Kidney (tissue), 14 donors: Measurements from ENCODE around the gene PPP4R3B. TPM values are rescaled to one million over a fixed set of nuclear protein-coding genes. Genes with fewer than 3 reads are reported as not detected.
"Not testable (repeated sequence)": the region's sequence is repeated elsewhere in the genome, so short reads cannot be mapped to it uniquely, and the experiment has no call there.

ENCODE experiments used
- DNase-seq, 5 donors: peaks; one replicate each; pipeline ENCODE4 v3.0.0-alpha.2; 2013 to 2020
- FAIRE-seq: peaks from 2 replicates; lab custom pipeline; 2012; peaks lifted over from hg19 to GRCh38; lab: Jason Lieb, UNC
- H3K27ac ChIP-seq, 2 donors: one replicate each; pipeline ENCODE4 v1.7.0; 2013; ENCODE audit warnings: low read depth in 2 of 2, low read length in 2 of 2, inconsistent platforms in 1 of 2
- H3K27me3 ChIP-seq: one replicate; pipeline ENCODE4 v1.7.1; 2013; ENCODE audit warnings: low read length, inconsistent platforms; ENCODE audit not compliant: control insufficient read depth, insufficient read depth
- H3K36me3 ChIP-seq, 3 donors: one replicate each; pipeline versions ENCODE4 v1.7.0 to v1.7.1; 2013; ENCODE audit warnings: low read length in 3 of 3, control low read depth in 1 of 3, inconsistent platforms in 1 of 3; ENCODE audit not compliant: insufficient read depth in 3 of 3, control insufficient read depth in 2 of 3
- H3K4me1 ChIP-seq, 3 donors: one replicate each; pipeline versions ENCODE4 v1.7.0 to v1.7.1; 2013; ENCODE audit warnings: low read length in 3 of 3, inconsistent platforms in 1 of 3, low read depth in 1 of 3; ENCODE audit not compliant: control insufficient read depth in 2 of 3, insufficient read depth in 2 of 3
- H3K4me3 ChIP-seq, 3 donors: one replicate each; pipeline versions ENCODE4 v1.7.0 to v1.8.1; 2013; ENCODE audit warnings: low read length in 3 of 3, control low read depth in 1 of 3, inconsistent platforms in 1 of 3
- H3K9ac ChIP-seq, 3 donors: one replicate each; pipeline versions ENCODE4 v1.7.0 to v1.7.1; 2013; ENCODE audit warnings: low read length in 3 of 3, control low read depth in 1 of 3, inconsistent platforms in 1 of 3
- H3K9me3 ChIP-seq, 3 donors: one replicate each; pipeline versions ENCODE4 v1.7.0 to v1.7.1; 2013; ENCODE audit warnings: low read length in 3 of 3, control low read depth in 1 of 3, inconsistent platforms in 1 of 3; ENCODE audit not compliant: control insufficient read depth in 2 of 3, insufficient read depth in 1 of 3
- intact Hi-C: fragments of 100-400 bp; cut with DNase I; formaldehyde crosslinking; loops from one replicate; pipeline ENCODE4 v1.11.1; 2022
- polyA plus RNA-seq: library from polyadenylated mRNA; stranded (reverse); fragments of 350-450 nt; fragmentation: Illumina TruSeq; extraction: RNeasy Lipid Tissue Mini Kit (QIAGEN cat#74804); gene quantifications from one replicate; pipeline ENCODE4 v1.2.3, GENCODE V29; 2014; ENCODE audit warnings: low read depth, low replicate concordance; ENCODE audit not compliant: insufficient read depth
- total RNA-seq: library from RNA; stranded (reverse); fragmentation: NEBNext Ultra II Directional; extraction: Animal tissue kit (Norgen Biotek cat#: 25700); gene quantifications from one replicate; pipeline ENCODE4 v1.2.1, GENCODE V29; 2021
- TF ChIP-seq, protein P1 (sequence below): IDR thresholded peaks from 3 replicates; pipeline ENCODE4 v1.5.1; 2012; ENCODE audit warnings: mild to moderate bottlenecking, moderate library complexity, borderline replicate concordance; ENCODE audit not compliant: insufficient read depth; ENCODE audit errors: extremely low read depth
- donor health status: control.
- donor health status: control.
- donor health status: control.
- donor health status: control.
- donor health status: control.
- donor health status: DM: yes; HTN: yes; CAD: no.
- donor health status: Normal renal cell carcinoma (clear cell type).

The PPP4R3B gene
- total and polyA plus RNA-seq, 2 donors from 2014 or later: 24.0 to 66.0 TPM

DNA sequence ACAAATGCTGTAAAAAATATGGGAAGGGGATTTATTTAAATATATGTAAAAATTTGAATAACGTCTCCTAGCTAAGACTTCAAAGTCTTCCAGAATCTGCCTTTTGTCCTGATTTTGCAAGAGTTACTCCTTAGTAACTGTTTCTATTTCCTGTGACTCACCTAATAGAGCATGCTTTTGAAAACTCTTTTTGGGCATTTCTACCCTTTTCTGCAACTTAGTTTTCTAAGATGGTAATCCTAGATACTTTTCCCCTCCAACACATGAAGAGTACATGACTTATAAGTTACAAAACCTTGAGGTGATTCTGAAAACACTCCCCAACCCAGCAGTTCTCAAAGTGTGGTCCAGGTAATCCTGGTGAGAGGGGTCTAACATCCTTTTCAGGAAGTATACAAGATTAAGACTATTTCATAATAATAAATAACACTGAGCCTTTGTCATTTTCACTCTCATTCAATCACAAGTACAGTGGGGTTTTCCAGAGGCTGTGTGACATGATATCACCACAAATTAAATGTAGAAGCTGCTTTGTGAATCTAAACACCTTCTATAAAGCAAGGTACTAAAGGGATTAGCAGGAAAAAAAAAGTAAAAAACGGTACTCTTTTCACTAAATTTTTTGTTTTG, 31.9 kb downstream of the PPP4R3B start:
- FAIRE-seq: no peak
- no peak overlapping the region for H3K4me3 ChIP-seq

DNA sequence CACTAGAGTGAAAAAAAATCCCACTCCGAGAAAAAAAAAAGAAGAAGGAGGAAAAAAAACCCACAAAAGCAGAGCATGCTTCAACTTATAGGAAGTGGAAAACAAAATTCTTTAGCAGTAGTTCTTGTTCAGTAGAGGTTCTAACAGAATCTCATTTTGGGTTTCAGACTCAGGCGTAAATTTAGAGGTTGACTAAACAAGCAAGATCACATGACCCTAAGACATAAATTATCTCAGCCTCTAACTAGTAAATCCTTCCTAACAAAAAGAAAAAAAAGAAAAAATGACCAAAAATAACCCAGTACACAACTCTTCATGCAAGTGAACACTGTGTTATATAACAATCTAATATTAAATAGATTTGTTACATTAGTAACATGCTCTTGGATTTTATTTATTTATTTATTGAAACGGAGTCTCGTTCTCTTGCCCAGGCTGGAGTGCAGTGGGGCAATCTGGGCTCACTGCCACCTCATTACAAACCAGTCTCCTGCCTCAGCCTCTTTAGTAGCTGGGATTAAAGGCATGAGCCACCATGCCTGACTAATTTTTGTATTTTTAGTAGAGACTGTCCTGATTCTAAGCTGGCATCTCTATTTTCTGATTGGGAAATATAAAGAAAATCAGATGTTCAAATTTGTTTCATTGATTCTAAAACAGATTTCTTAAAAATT, 35.4 kb downstream of the PPP4R3B start:
- Histone ChIP-seq H3K27ac (no peak overlapping the region), H3K36me3 (peaks cover 0 to 17% (median 5%) of the 10 kb centered on the region in 3 donors), H3K27me3 (no peaks in the 10 kb centered on the region), H3K4me3 (no peak overlapping the region), H3K9ac (no peak overlapping the region), H3K9me3 (no peaks in the 10 kb centered on the region), H3K4me1 (peaks cover 0 to 5% (median 0%) of the 10 kb centered on the region in 3 donors)
- FAIRE-seq: peak; percentile 46
- intact Hi-C loops: no loop called here
- peak in 2 of 5 donors; percentile 19 to 34 for DNase-seq
- TF ChIP-seq, protein P1, sequence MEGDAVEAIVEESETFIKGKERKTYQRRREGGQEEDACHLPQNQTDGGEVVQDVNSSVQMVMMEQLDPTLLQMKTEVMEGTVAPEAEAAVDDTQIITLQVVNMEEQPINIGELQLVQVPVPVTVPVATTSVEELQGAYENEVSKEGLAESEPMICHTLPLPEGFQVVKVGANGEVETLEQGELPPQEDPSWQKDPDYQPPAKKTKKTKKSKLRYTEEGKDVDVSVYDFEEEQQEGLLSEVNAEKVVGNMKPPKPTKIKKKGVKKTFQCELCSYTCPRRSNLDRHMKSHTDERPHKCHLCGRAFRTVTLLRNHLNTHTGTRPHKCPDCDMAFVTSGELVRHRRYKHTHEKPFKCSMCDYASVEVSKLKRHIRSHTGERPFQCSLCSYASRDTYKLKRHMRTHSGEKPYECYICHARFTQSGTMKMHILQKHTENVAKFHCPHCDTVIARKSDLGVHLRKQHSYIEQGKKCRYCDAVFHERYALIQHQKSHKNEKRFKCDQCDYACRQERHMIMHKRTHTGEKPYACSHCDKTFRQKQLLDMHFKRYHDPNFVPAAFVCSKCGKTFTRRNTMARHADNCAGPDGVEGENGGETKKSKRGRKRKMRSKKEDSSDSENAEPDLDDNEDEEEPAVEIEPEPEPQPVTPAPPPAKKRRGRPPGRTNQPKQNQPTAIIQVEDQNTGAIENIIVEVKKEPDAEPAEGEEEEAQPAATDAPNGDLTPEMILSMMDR: no peak

More for the DNA sequence above, 31.9 kb downstream of the PPP4R3B start:
- TF ChIP-seq, protein P1: no peak
- H3K27ac ChIP-seq: no peak overlapping the region
- no peaks in the 10 kb centered on the region for H3K9me3 ChIP-seq
- DNase-seq: no peak
- peaks cover 0 to 5% (median 0%) of the 10 kb centered on the region in 3 donors for H3K4me1 ChIP-seq
- peaks cover 0 to 6% (median 0%) of the 10 kb centered on the region in 3 donors for H3K36me3 ChIP-seq
- intact Hi-C loops: no loop called here
- H3K9ac ChIP-seq: no peak overlapping the region
- no peaks in the 10 kb centered on the region for H3K27me3 ChIP-seq

DNA sequence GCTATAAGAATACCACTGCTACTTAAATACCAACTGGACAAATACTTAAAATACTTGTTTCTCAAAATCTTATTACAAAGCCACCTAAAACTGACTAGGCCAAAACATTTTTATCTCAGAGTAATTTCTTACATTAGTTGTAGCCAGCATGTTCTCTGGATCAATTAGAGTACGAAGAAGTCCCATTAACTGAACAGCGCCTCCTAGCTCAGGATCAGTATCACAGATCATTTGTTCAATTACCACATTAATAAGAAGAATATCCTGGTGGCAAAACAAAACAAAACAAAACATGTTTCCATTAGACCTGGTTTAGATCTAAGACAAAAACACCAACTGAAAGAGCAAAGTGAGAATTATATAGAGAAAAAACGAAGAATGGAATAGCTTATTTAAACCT, 36.0 kb downstream of the PPP4R3B start:
- H3K27ac ChIP-seq: no peak overlapping the region
- no peaks in the 10 kb centered on the region for H3K9me3 ChIP-seq
- TF ChIP-seq, protein P1: no peak
- H3K4me3 ChIP-seq: no peak overlapping the region
- peaks cover 0 to 22% (median 5%) of the 10 kb centered on the region in 3 donors for H3K36me3 ChIP-seq
- H3K4me1 ChIP-seq: peaks cover 0 to 5% (median 0%) of the 10 kb centered on the region in 3 donors
- H3K9ac ChIP-seq: no peak overlapping the region
- no peaks in the 10 kb centered on the region for H3K27me3 ChIP-seq
- FAIRE-seq (no peak), DNase-seq (peak in 2 of 5 donors; percentile 0 to 2)
- intact Hi-C loops: no loop called here

DNA sequence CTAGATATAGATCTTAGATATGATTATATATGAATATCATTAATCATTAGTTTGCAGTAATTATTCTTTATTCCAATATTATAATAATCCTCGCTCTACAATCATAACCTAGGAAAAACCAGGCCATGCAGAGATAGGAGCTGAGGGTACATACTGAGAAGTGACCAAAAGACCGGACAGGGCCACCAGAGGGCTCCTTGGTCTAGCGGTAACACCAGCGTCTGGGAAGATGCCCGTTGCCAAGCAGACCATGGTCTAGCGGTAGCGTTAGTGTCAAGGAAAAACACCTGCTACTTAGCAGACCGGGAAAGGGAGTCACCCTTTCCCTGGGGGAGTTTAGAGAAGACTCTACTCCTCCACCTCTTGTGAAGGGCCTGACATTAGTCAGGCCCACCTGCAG, 48.4 kb downstream of the PPP4R3B start:
- FAIRE-seq, H3K9ac ChIP-seq, H3K27me3 ChIP-seq, H3K27ac ChIP-seq, intact Hi-C loops, H3K4me1 ChIP-seq, H3K9me3 ChIP-seq, H3K4me3 ChIP-seq: not testable (repeated sequence)
- H3K36me3 ChIP-seq: peaks cover 4 to 24% (median 5%) of the 10 kb centered on the region in 3 donors
- peak in 3 of 5 donors; percentile 7 to 15 (median 10) for DNase-seq
